GM12891 (cell line): ENCODE measurements around the gene USP40.

ENCODE experiments used
- POLR2A ChIP-seq: IDR thresholded peaks from 2 replicates; pipeline ENCODE4 v1.6.1; 2011; ENCODE audit warnings: low read depth, low read length, control low read depth
- POLR2AphosphoS5 ChIP-seq: IDR thresholded peaks from 2 replicates; pipeline ENCODE4 v1.6.1; 2011; ENCODE audit warnings: low read depth, low read length, control low read depth
- TAF1 ChIP-seq: IDR thresholded peaks from 2 replicates; pipeline ENCODE4 v1.6.1; 2011; ENCODE audit warnings: low read depth, low read length, control low read depth

DNA sequence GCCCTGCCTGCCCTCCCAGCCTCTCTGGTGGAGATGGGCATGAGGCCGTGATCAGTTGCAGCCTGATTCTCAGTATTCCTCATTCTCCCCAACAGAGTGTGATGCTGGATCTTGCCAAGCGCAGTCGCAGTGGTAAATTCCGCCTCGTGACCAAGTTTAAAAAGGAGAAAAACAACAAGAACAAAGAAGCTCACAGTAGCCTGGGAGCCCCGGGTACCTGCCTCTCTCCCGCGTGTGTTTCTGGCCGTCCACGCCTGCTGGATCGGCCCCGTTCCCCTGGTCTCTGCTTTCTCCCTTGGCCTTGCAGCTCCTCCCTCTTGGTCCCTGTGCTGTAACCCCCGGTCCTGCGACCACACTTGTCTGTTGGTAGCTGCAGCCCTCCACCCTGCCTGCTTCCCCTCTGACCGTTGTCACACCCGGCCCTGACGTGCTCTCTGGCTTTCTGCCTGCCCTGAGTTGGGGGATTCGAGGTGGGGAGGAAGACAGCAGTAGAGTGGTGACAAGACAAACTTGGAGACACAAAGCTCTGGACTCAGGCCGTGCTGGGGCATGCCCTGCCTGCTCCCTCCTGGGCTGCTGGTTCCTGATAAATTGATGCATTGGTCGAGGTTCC, 99.5 kb downstream of the USP40 start:
- TF ChIP-seq TAF1 (no peak), POLR2AphosphoS5 (no peak), POLR2A (no peak)
